Measurements from ENCODE around the gene CAPN2.

The CAPN2 gene

DNA sequence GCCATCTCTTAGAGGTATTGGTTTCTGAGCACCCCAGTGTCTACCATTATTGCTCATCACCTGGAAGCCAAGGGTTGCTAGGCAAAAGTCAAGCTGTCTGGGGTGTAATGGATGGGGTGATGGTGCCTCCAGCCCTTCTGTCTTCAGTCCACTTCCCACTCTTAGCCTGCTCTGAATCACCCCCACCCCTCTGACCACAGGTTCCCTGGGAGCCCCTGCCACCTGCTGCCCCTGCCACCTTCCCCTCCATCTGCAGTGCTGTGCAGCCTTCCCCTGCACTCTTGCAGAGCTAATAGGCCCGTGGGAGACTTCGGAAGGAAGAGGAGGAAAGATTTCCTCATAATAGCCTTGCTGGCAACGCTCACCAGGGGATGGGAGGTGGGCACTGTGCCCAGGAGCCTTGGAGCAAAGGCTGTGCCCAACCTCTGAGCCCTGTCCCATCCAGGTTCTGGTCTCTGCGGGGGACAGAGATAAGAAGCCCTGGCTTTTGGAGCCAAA lies 35.5 kb downstream of the CAPN2 start:
- Histone ChIP-seq H3K4me2 (ENCODE audit: low read depth, low read length) (no peak overlapping the region), H3K27me3 (replicated peaks; ENCODE audit: insufficient read depth, low read length) (no peaks in the 10 kb centered on the region), H3K9me3 (replicated peaks; ENCODE audit: insufficient read depth, low read length) (no peaks in the 10 kb centered on the region), H3K36me3 (replicated peaks; ENCODE audit: insufficient read depth, low read length) (no peaks in the 10 kb centered on the region), H3K9me2 (replicated peaks; ENCODE audit: insufficient read depth, low read length) (no peaks in the 10 kb centered on the region), H3K9ac (ENCODE audit: low read length) (no peak overlapping the region), H3K79me2 (ENCODE audit: low read length) (no peaks in the 10 kb centered on the region), H4K20me1 (ENCODE audit: insufficient read depth, low read length) (no peaks in the 10 kb centered on the region), H3K27ac (ENCODE audit: low read length) (no peak overlapping the region), H3F3A (ENCODE audit: insufficient read depth, low read length) (no peaks in the 10 kb centered on the region), H3K4me3 (ENCODE audit: low read length) (no peak overlapping the region), H3K4me1 (ENCODE audit: low read length) (no peaks in the 10 kb centered on the region), H2AFZ (ENCODE audit: low read length) (no peak overlapping the region)
- TF ChIP-seq EZH2phosphoT487 (IDR thresholded peaks at IDR 0.05; ENCODE audit: low read length) (no peak), EZH2 (optimal IDR thresholded peaks at IDR 0.05; ENCODE audit: low read depth, low read length) (no peak)
- TF ChIP-seq, protein P1, sequence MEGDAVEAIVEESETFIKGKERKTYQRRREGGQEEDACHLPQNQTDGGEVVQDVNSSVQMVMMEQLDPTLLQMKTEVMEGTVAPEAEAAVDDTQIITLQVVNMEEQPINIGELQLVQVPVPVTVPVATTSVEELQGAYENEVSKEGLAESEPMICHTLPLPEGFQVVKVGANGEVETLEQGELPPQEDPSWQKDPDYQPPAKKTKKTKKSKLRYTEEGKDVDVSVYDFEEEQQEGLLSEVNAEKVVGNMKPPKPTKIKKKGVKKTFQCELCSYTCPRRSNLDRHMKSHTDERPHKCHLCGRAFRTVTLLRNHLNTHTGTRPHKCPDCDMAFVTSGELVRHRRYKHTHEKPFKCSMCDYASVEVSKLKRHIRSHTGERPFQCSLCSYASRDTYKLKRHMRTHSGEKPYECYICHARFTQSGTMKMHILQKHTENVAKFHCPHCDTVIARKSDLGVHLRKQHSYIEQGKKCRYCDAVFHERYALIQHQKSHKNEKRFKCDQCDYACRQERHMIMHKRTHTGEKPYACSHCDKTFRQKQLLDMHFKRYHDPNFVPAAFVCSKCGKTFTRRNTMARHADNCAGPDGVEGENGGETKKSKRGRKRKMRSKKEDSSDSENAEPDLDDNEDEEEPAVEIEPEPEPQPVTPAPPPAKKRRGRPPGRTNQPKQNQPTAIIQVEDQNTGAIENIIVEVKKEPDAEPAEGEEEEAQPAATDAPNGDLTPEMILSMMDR (IDR thresholded peaks at IDR 0.05; ENCODE audit: low read length) = no peak
- no peak for DNase-seq

DNA sequence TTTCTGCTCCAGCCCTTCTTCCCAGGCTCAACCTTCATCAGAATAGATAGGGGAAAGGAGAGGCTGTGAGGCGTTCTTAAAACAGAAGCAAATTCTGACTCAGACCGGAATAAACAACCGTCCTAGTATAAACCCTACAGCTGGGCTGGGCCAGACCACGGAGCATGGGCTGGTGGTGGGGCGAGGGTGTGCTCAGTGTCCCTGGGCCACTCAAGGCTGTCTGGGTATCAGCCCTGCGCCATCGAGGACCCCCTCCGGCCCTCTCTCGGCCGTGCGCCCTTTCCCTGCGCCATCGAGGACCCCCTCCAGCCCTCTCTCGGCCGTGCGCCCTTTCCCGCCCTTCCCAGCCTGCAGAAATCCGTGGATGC lies 36.0 kb downstream of the CAPN2 start:
- Histone ChIP-seq H3K27ac (ENCODE audit: low read length) (no peak overlapping the region), H3K4me3 (ENCODE audit: low read length) (no peak overlapping the region), H3K9me3 (replicated peaks; ENCODE audit: insufficient read depth, low read length) (no peaks in the 10 kb centered on the region), H3K9me2 (replicated peaks; ENCODE audit: insufficient read depth, low read length) (no peaks in the 10 kb centered on the region), H3K27me3 (replicated peaks; ENCODE audit: insufficient read depth, low read length) (no peaks in the 10 kb centered on the region), H3F3A (ENCODE audit: insufficient read depth, low read length) (no peaks in the 10 kb centered on the region), H3K36me3 (replicated peaks; ENCODE audit: insufficient read depth, low read length) (no peaks in the 10 kb centered on the region), H3K4me2 (ENCODE audit: low read depth, low read length) (no peak overlapping the region), H2AFZ (ENCODE audit: low read length) (no peak overlapping the region), H3K4me1 (ENCODE audit: low read length) (no peaks in the 10 kb centered on the region), H3K79me2 (ENCODE audit: low read length) (no peaks in the 10 kb centered on the region), H4K20me1 (ENCODE audit: insufficient read depth, low read length) (no peaks in the 10 kb centered on the region), H3K9ac (ENCODE audit: low read length) (no peak overlapping the region)
- DNase-seq = no peak
- TF ChIP-seq EZH2phosphoT487 (IDR thresholded peaks at IDR 0.05; ENCODE audit: low read length) (no peak), EZH2 (optimal IDR thresholded peaks at IDR 0.05; ENCODE audit: low read depth, low read length) (no peak)
- TF ChIP-seq, protein P1 (IDR thresholded peaks at IDR 0.05; ENCODE audit: low read length) = no peak

DNA sequence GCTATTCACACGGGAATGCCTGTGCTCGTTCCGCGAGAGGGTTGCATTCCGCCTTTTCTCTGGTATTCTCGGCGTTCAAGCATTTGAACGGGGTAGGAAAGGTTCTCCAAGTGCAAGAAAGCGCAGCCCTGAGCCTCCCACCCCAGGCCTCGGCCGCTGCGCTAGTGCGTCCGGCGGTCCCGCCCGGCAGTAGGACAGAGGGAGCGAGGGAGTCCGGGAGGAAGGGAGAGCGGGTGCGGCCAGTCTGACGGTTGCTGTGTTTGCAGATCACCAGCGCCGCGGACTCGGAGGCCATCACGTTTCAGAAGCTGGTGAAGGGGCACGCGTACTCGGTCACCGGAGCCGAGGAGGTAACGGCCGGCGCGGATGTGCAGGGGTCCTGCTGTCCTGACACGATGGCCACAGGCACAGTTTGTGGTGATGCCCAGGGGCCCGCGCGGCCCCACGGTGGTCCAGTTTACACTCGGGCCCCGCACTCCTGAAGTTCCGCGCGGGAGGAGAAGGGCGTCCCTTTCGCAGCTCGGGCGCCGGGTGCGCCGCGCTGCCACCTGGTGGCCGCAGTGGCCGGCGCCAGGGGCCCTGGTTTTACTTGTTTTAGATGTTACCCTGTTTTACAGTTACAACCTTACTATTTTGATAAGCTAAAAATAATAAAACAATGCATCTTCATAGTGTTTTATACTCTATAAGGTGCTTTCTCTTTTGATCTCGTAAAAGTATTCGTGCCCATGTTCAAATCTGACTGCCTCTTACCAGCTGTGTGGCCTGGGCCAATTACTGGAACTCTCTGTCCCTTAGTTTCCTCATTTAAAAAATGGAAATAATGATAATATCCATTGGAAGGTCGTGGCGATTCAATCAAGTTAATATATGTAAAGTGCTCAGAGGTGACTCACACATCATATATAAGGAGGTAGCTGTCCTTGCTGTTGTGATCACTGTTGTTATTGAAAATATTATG lies 36.7 kb downstream of the CAPN2 start:
- Histone ChIP-seq H3K27me3 (replicated peaks; ENCODE audit: insufficient read depth, low read length) (no peaks in the 10 kb centered on the region), H3K79me2 (ENCODE audit: low read length) (no peaks in the 10 kb centered on the region), H3F3A (ENCODE audit: insufficient read depth, low read length) (no peaks in the 10 kb centered on the region), H3K9ac (ENCODE audit: low read length) (no peak overlapping the region), H3K9me3 (replicated peaks; ENCODE audit: insufficient read depth, low read length) (no peaks in the 10 kb centered on the region), H4K20me1 (ENCODE audit: insufficient read depth, low read length) (no peaks in the 10 kb centered on the region), H3K9me2 (replicated peaks; ENCODE audit: insufficient read depth, low read length) (no peaks in the 10 kb centered on the region), H3K4me2 (ENCODE audit: low read depth, low read length) (peak overlapping the region; percentile 75; the same call in 1 of the 2 replicates), H3K36me3 (replicated peaks; ENCODE audit: insufficient read depth, low read length) (no peaks in the 10 kb centered on the region), H3K4me1 (ENCODE audit: low read length) (no peaks in the 10 kb centered on the region), H3K27ac (ENCODE audit: low read length) (no peak overlapping the region), H2AFZ (ENCODE audit: low read length) (peak overlapping the region; percentile 48), H3K4me3 (ENCODE audit: low read length) (peak overlapping the region; percentile 45)
- TF ChIP-seq EZH2phosphoT487 (IDR thresholded peaks at IDR 0.05; ENCODE audit: low read length) = no peak
- no peak for TF ChIP-seq EZH2 (optimal IDR thresholded peaks at IDR 0.05; ENCODE audit: low read depth, low read length)
- TF ChIP-seq, protein P1 (IDR thresholded peaks at IDR 0.05; ENCODE audit: low read length) = peak; percentile 97
- DNase-seq = peak; percentile 68
